ENCODE results near the gene CERCAM.

CERCAM gene

DNA sequence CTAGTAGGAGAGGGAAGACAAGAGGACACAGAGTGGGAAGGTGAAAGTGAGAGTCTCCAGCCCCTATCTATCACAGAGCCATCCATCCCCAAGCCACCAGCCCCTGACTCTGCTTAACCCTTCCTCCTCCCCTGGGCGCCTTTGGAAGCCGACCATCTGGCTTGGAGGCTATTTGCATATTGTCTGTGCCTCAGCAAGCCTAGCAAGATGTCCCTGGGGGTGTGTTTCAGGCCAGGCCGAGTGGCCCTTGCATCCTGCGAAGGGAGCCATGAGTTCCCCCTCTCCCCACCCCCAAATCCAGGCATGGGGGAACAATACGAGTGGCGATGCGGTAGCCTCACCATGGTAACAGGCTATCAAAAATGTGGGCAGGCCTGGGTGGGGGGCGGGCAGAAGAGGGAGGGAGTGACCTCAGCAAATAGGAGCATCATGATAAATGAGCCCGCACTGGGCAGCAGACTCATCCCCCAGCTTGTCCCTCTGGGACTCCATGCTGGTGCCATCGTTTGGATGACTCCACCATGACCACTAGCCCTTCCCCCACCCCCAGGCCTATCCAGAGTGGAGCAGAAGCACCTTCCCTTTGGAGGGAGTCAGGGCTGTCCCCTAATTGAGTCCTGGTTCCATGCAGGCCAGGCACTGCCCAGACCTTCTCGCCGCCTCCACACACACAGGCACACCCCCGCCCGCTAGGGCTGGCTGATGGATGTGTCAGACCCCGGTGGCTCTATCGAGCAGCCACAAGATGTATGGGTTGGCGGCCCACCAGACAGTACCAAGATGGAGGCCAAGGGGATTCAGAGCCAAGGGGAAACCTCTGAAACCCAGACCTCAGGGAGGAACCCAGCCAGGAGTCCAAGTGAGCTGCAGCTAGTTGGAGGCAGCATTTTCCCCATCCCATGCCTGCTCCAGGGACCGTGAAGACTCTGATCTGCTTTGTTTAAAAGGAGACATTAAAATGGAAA, 34.9 kb upstream of the CERCAM start:
- DNase-seq (ENCODE audit: extremely low spot score): no peak
- ChIA-PET CTCF (interaction anchor here (3.8 kb wide), 1 partner anchor 23 kb away, joined by 21 read pairs; no protein-coding TSS in a partner anchor), POLR2A (no interaction called here)
- TF ChIP-seq, protein P1, sequence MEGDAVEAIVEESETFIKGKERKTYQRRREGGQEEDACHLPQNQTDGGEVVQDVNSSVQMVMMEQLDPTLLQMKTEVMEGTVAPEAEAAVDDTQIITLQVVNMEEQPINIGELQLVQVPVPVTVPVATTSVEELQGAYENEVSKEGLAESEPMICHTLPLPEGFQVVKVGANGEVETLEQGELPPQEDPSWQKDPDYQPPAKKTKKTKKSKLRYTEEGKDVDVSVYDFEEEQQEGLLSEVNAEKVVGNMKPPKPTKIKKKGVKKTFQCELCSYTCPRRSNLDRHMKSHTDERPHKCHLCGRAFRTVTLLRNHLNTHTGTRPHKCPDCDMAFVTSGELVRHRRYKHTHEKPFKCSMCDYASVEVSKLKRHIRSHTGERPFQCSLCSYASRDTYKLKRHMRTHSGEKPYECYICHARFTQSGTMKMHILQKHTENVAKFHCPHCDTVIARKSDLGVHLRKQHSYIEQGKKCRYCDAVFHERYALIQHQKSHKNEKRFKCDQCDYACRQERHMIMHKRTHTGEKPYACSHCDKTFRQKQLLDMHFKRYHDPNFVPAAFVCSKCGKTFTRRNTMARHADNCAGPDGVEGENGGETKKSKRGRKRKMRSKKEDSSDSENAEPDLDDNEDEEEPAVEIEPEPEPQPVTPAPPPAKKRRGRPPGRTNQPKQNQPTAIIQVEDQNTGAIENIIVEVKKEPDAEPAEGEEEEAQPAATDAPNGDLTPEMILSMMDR (IDR thresholded peaks at IDR 0.05; ENCODE audit: control extremely low read depth, extremely low read depth, low read depth, missing control alignments): no peak

DNA sequence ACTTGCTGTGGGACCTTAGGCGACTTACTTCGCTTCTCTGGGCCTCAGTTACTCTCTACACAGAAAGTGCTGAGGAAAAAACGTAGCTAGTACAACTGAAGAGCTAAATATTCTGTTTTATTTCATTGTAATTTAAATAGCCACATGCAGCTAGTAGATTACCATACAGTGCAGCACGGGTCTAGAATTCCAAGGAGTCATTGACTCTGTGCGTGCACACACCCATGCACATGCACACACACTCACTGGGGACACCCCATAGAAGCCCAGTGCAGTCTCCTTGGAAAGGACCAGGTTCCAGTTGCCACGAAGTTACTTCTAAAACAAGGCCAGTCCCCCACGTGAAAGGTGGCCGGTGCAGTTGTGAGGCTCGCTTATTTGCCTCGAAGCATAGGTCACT, 32.5 kb upstream of the CERCAM start:
- no peak for DNase-seq (ENCODE audit: extremely low spot score)
- TF ChIP-seq, protein P1 (IDR thresholded peaks at IDR 0.05; ENCODE audit: control extremely low read depth, extremely low read depth, low read depth, missing control alignments): no peak
- POLR2A ChIA-PET: no interaction called here
- CTCF ChIA-PET: interaction anchor here (1.1 kb wide), 1 partner anchor 51 kb away, joined by 4 read pairs; no protein-coding TSS in a partner anchor

DNA sequence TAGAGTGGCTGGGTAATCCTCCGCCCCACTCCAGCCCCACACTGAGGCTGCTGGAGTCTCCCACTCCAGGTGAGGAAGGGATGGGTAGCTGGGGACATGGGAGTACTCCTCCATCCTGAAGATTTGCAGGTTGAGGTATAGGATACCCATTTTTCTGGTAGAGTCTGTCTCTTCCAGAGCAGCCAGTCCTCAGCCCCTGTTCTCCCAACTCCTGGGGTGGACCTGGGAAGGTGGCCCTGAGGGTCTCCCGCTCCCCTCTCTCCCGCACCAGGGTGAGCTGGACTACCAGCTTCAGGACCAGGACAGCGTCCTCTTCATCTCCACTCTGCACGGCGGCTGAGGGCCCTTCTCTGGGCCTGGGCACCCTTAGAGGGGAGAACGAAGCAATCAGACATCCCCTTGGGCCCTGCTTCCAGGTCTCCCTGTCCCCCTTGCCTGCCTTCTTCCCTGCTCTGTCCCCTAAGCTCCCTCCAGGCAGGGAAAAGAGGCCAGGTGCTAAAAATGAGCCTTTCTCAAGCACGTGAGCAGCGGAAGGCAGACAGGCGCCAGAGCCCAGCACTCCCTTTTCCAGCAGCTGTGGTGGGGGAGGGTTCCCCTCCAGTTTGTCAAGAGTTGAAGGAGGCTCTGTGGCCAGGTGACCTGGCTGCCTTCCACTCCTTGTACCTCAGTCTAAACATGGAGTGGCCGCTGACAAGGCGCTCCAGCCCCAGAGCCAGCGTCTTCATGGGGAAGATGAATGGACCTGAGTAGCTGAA, 31.1 kb upstream of the CERCAM start:
- TF ChIP-seq, protein P1 (IDR thresholded peaks at IDR 0.05; ENCODE audit: control extremely low read depth, extremely low read depth, low read depth, missing control alignments): no peak
- POLR2A ChIA-PET: interaction anchor here (0.5 kb wide), 1 partner anchor 77 kb away, joined by 9 read pairs; no protein-coding TSS in a partner anchor

DNA sequence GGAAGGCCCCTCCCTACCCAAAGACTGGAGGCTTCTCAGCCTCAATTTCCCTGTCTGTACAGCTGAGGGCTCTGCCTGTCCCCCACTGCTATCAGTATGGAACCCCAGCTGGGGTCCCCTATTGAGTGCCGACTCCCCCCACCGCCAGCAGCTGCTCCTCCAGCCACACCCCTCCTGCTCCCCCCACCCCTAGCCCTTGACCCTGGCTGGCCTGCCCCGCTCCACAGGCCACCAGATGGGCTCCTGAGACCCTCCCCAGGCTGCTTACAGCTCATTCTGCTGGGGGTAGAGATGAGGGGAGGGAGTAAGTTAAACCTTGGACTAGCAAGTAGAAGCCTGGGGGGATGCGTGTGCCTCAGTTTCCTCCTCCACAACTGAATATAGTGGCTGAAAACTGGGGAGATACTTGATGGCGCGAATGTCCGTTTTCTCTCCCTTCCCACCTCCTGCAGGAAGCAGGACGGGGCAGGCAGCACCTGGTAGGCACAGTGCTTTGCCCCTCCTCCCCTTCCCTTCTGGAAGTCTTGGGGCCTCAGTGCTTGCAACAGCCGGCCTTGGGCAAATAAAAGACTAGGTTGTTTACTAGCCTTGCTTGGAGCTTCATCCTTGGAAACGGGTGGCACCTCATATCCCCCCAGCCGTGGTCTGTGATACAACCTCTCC, 30.4 kb upstream of the CERCAM start:
- POLR2A ChIA-PET: no interaction called here
- CTCF ChIA-PET: interaction anchor here (1.3 to 1.7 kb wide), 3 partner anchors 29 to 49 kb away, joined by 3 to 5 read pairs (median 4); no protein-coding TSS in a partner anchor
- no peak for DNase-seq (ENCODE audit: extremely low spot score)
- TF ChIP-seq, protein P1 (IDR thresholded peaks at IDR 0.05; ENCODE audit: control extremely low read depth, extremely low read depth, low read depth, missing control alignments): no peak

More for the DNA sequence above, 31.1 kb upstream of the CERCAM start:
- CTCF ChIA-PET: interaction anchor here (1.3 to 1.7 kb wide), 3 partner anchors 28 to 49 kb away, joined by 3 to 5 read pairs (median 4); no protein-coding TSS in a partner anchor
- no peak for DNase-seq (ENCODE audit: extremely low spot score)

DNA sequence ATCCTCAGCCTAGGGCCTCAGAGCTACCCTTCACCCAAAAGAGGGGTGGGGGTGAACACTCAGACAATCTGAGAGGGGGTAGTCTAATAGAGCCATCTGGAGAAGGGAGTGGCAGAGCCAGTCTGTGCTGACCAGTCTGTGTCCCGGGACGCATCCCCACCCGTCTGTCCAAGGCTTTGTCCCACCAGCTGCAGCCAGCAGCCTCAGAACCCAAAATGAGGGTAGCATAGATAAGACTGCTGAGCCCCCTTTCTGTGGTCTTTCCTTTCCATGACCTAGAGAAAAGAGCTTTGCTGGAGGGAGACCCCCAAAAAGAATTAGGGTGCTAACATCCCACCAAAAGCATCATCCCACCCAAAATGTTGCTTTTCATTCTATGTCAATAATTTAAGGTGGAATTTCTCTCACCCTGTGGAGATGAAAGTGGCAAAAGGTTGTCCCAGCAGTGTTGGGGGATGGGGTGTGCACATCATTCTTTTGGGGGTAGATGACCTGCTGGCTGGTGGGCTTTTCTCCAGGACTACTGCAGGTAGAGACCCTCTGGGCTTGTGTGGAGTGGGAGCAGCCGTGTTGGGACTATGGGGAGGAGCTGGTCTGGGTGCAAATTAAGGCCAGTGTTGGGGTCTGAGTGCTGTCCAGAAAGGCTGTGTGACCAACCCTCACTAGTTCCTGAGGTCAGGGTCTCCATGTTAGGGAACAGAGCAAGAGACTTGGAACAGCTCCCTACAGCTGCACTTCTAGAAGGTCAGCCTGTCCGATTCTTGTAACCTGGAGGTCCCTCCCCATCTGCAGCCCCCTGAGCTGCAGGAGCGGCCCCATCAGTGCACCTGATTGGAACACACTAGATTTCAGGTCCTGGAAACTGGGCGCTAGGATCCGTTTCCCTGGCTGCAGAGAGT, 29.6 kb upstream of the CERCAM start:
- ChIA-PET POLR2A (no interaction called here), CTCF (interaction anchor here (1.1 to 1.7 kb wide), 4 partner anchors 11 to 48 kb away, joined by 3 to 4 read pairs (median 3); partner anchors contain the start of gene CERCAM)

More for the DNA sequence above, 29.6 kb upstream of the CERCAM start:
- DNase-seq (ENCODE audit: extremely low spot score): no peak
- TF ChIP-seq, protein P1 (IDR thresholded peaks at IDR 0.05; ENCODE audit: control extremely low read depth, extremely low read depth, low read depth, missing control alignments): no peak
